ENCODE results near the gene PDE7B.

PDE7B gene

DNA sequence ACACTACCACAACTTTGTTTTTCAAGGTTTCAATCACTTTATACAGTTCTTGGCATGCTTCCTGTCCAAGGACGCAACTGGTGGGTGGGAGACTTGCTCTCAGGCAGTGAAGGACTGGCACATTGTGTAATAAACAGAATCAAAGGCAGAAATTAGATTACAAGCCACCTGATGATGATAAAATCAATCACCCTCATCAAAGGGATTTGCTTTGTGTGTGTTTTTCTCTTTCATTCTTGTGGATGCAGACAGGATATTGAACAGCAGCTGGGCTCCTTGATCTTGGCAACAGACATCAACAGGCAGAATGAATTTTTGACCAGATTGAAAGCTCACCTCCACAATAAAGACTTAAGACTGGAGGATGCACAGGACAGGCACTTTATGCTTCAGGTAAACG is 327.2 kb downstream of the PDE7B start:
- H3K4me3 ChIP-seq (ENCODE audit: low read depth, low read length) = no peak overlapping the region
- TF ChIP-seq, protein P1, sequence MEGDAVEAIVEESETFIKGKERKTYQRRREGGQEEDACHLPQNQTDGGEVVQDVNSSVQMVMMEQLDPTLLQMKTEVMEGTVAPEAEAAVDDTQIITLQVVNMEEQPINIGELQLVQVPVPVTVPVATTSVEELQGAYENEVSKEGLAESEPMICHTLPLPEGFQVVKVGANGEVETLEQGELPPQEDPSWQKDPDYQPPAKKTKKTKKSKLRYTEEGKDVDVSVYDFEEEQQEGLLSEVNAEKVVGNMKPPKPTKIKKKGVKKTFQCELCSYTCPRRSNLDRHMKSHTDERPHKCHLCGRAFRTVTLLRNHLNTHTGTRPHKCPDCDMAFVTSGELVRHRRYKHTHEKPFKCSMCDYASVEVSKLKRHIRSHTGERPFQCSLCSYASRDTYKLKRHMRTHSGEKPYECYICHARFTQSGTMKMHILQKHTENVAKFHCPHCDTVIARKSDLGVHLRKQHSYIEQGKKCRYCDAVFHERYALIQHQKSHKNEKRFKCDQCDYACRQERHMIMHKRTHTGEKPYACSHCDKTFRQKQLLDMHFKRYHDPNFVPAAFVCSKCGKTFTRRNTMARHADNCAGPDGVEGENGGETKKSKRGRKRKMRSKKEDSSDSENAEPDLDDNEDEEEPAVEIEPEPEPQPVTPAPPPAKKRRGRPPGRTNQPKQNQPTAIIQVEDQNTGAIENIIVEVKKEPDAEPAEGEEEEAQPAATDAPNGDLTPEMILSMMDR (IDR thresholded peaks at IDR 0.05; ENCODE audit: control insufficient read depth, extremely low read depth, insufficient read depth) = no peak
- DNase-seq (ENCODE audit: low read depth) = no peak

DNA sequence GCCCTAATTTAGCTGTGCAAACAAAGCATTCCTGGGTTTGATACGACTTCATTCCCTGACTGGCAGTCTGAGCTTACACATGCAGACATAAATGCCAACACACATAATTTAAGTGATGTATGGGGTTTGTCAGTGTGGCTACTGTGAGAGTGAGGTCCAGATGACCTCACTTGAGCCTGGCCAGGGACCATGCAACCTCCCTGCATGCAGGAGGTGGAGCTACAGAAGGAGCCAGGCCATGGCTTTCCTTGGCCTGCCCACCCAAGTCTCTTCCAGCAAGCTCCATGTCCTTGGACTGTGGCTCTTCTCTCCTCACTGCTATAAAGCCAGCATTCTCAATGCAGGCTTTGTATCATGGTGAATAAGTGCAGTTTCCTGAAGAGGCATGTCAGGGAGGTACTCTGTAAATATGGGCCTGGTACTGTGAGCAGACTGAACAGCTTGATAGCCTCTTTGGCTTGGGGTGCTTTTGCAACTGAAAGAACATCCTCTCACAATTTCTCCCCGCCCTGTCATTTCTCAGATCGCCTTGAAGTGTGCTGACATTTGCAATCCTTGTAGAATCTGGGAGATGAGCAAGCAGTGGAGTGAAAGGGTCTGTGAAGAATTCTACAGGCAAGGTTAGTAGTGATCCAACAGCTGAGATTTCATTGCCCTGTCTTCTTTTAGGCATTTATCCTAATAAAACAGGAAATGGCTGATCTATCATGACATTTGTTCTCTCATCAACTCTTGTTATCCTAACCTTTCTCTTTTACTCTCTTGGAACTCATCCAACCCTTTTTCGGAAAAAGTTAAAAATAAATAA is 329.4 kb downstream of the PDE7B start:
- DNase-seq (ENCODE audit: low read depth) = no peak
- H3K4me3 ChIP-seq (ENCODE audit: low read depth, low read length) = no peak overlapping the region
- TF ChIP-seq, protein P1 (IDR thresholded peaks at IDR 0.05; ENCODE audit: control insufficient read depth, extremely low read depth, insufficient read depth) = no peak

DNA sequence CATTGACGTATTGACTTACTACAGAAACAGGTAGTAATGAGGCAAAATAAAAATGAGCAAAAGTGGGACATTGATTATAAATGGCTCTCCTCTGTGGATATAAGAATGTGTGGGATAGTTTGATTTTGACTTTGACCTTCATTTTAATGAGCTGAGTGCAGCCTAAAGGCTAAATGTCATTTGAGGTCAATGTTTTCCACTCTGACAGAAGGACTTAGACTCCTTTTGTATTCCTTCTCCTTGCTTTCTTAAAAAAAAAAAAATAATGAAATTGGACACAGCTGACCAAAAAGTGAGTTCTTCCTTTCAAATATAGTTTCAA is 330.0 kb downstream of the PDE7B start:
- H3K4me3 ChIP-seq (ENCODE audit: low read depth, low read length) = no peak overlapping the region
- no peak for DNase-seq (ENCODE audit: low read depth)
- TF ChIP-seq, protein P1 (IDR thresholded peaks at IDR 0.05; ENCODE audit: control insufficient read depth, extremely low read depth, insufficient read depth) = no peak

DNA sequence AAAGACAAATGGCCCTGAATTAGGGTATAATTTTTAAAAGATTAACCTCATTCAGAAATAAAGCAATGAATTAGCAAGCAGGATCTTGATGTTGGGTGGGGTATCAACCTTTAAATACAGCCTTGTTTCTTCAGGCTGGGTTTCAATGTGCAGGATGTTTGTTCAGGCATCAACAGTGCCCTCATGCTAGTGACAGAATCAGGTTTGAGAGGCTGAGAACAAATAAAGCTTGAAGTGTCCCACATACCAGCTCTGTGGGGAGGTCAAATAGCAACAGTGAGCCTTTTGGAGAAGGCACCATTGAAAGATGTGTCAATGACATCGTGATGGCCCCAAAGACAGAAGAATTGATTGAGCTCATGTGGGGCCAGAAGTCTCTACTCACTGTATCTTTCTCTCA is 330.4 kb downstream of the PDE7B start:
- no peak for DNase-seq (ENCODE audit: low read depth)
- TF ChIP-seq, protein P1 (IDR thresholded peaks at IDR 0.05; ENCODE audit: control insufficient read depth, extremely low read depth, insufficient read depth) = no peak
- no peak overlapping the region for H3K4me3 ChIP-seq (ENCODE audit: low read depth, low read length)

DNA sequence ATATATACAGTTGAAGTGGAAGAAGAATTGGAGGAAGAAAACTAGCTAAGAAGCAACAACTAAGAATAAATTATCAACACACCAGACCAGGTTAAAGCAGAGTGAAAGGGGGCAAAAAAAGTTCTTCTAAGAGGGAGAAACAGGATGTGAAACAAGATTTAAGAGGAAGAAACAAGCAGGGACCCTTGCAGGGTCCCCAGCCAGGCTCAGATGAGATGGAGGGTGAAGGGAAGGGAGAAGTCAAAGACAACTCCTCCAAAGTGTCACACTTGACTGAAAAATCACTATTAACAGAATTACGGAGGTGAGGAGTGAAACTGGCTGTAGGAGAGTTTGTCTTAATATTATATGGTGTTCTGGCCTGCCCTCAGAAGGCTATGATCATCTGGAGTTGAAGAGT is 333.2 kb downstream of the PDE7B start:
- TF ChIP-seq, protein P1 (IDR thresholded peaks at IDR 0.05; ENCODE audit: control insufficient read depth, extremely low read depth, insufficient read depth) = no peak
- DNase-seq (ENCODE audit: low read depth) = no peak
- H3K4me3 ChIP-seq (ENCODE audit: low read depth, low read length) = no peak overlapping the region

DNA sequence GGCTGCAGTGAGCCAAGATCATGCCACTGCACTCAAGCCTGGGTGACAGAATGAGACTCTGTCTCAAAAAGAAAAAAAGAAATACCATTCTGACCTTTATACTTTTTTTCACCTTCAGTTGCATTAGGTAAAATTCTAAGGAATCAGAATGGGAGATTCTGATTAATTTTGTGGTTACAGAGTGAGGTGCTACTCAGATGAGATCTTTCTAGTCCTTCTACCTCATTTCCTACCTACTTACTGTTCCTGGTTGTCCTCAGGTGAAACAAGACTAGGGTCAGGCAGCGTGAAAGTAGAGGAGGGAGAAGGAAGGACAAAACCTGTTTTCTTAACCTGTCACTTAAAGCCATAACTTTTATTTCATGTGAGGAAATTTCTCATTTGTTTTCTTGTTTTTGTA is 334.9 kb downstream of the PDE7B start:
- TF ChIP-seq, protein P1 (IDR thresholded peaks at IDR 0.05; ENCODE audit: control insufficient read depth, extremely low read depth, insufficient read depth) = no peak
- H3K4me3 ChIP-seq (ENCODE audit: low read depth, low read length) = no peak overlapping the region
- no peak for DNase-seq (ENCODE audit: low read depth)

DNA sequence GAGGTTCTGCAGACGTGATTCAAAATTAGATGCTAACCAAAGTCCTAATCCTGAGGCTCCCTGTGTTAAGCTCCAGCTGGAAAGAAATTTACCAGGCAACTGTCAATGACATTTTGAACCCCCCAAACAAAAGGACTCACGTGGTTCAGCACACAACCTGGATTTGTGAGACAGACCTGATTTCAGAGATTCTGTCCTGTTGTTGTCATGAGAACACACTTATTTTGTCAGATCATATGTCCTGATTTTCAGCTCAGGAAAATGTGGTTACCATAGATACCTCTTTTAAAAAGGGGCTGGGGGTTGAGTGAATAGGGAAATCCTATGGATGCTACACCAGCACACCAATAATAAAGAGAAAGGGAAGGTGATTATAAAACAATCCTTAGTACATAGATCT is 337.0 kb downstream of the PDE7B start:
- no peak overlapping the region for H3K4me3 ChIP-seq (ENCODE audit: low read depth, low read length)
- DNase-seq (ENCODE audit: low read depth) = no peak
- TF ChIP-seq, protein P1 (IDR thresholded peaks at IDR 0.05; ENCODE audit: control insufficient read depth, extremely low read depth, insufficient read depth) = no peak
